CD8-positive, alpha-beta memory T cell (primary cell): ENCODE measurements around the gene PPFIBP1. TPM values are rescaled to one million over a fixed set of nuclear protein-coding genes. Genes with fewer than 3 reads are reported as not detected.

Experiments used
- CTCF ChIA-PET: fragments of 350-600 bp; sonication (Branson Sonifier 250); formaldehyde crosslinking; loops from one replicate; lab custom pipeline; 2021; ENCODE audit warnings: antibody characterized with exemption; lab: Charles Lee
- POLR2A ChIA-PET: fragments of 350-600 bp; sonication (Branson Sonifier 250); formaldehyde crosslinking; loops from one replicate; lab custom pipeline; 2021; ENCODE audit warnings: antibody characterized with exemption; lab: Charles Lee
- DNase-seq, 5 donors: peaks; one replicate each; pipeline versions ENCODE4 v3.0.0 to v3.0.0-alpha.2; 2020 to 2022; ENCODE audit warnings: mixed read lengths in 1 of 5
- H3K27ac ChIP-seq: one replicate; pipeline ENCODE4 v1.7.0; 2013; ENCODE audit warnings: low read depth, mild to moderate bottlenecking, low read length, moderate library complexity
- H3K27me3 ChIP-seq: 2 replicates; pipeline ENCODE4 v1.7.0; 2013; ENCODE audit warnings: low read length, mild to moderate bottlenecking; ENCODE audit not compliant: insufficient read depth, poor library complexity, severe bottlenecking
- H3K36me3 ChIP-seq: 2 replicates; pipeline ENCODE4 v1.7.0; 2013; ENCODE audit warnings: mild to moderate bottlenecking, low read length, moderate library complexity; ENCODE audit not compliant: insufficient read depth
- H3K4me1 ChIP-seq: 2 replicates; pipeline ENCODE4 v1.7.0; 2013; ENCODE audit warnings: mild to moderate bottlenecking, low read length, moderate library complexity; ENCODE audit not compliant: insufficient read depth
- H3K4me3 ChIP-seq: 2 replicates; pipeline ENCODE4 v1.7.0; 2013; ENCODE audit warnings: mild to moderate bottlenecking, low read length
- H3K9me3 ChIP-seq: 2 replicates; pipeline ENCODE4 v1.7.0; 2013; ENCODE audit warnings: mild to moderate bottlenecking, low read length
- H3K27ac Mint-ChIP-seq, 8 donors: one replicate each; pipeline ENCODE4 v1.8.0; 2020 to 2021; ENCODE audit warnings: mixed read lengths in 8 of 8, mild to moderate bottlenecking in 6 of 8, inconsistent platforms in 3 of 8, moderate library complexity in 3 of 8
- H3K27me3 Mint-ChIP-seq, 2 donors: one replicate each; pipeline ENCODE4 v1.8.0; 2020 to 2021; ENCODE audit warnings: mixed read lengths in 2 of 2, mild to moderate bottlenecking in 1 of 2, moderate library complexity in 1 of 2
- H3K36me3 Mint-ChIP-seq, 3 donors: one replicate each; pipeline ENCODE4 v1.8.0; 2020 to 2021; ENCODE audit warnings: mixed read lengths in 3 of 3, inconsistent platforms in 1 of 3, mild to moderate bottlenecking in 1 of 3
- H3K4me1 Mint-ChIP-seq, 3 donors: one replicate each; pipeline ENCODE4 v1.8.0; 2020 to 2021; ENCODE audit warnings: mixed read lengths in 3 of 3, inconsistent platforms in 1 of 3, mild to moderate bottlenecking in 1 of 3
- H3K4me3 Mint-ChIP-seq, 7 donors: one replicate each; pipeline ENCODE4 v1.8.0; 2020 to 2021; ENCODE audit warnings: mixed read lengths in 7 of 7, mild to moderate bottlenecking in 6 of 7, moderate library complexity in 4 of 7, inconsistent platforms in 2 of 7
- H3K9me3 Mint-ChIP-seq, 5 donors: one replicate each; pipeline ENCODE4 v1.8.0; 2020 to 2022; ENCODE audit warnings: mixed read lengths in 5 of 5, mild to moderate bottlenecking in 3 of 5, moderate library complexity in 2 of 5, inconsistent platforms in 1 of 5
- polyA plus RNA-seq: library from polyadenylated mRNA; unstranded; fragments of 300-500 nt; fragmentation: Illumina TruSeq; gene quantifications from one replicate; pipeline ENCODE4 v1.2.3, GENCODE V29; 2021
- total RNA-seq, 2 experiments: library from RNA; stranded (reverse); gene quantifications; one replicate each; pipeline ENCODE4 v1.2.3, GENCODE V29; 2021

The PPFIBP1 gene
- total and polyA plus RNA-seq, 3 experiments from 2014 or later = 1.2 to 10.7 (median 6.2) TPM

- Histone ChIP-seq H3K27ac (no peak overlapping the region), H3K36me3 (no peaks in the 10 kb centered on the region), H3K9me3 (no peaks in the 10 kb centered on the region), H3K4me1 (no peaks in the 10 kb centered on the region), H3K4me3 (no peak overlapping the region), H3K27me3 (no peaks in the 10 kb centered on the region)
- ChIA-PET CTCF (no interaction called here), POLR2A (no interaction called here)
- DNase-seq = no peak
- Mint-ChIP-seq H3K4me1 (no peaks in the 10 kb centered on the region), H3K27me3 (peaks cover 3 to 4% of the 10 kb centered on the region in 2 donors), H3K9me3 (no peaks in the 10 kb centered on the region), H3K36me3 (no peaks in the 10 kb centered on the region), H3K4me3 (no peak overlapping the region), H3K27ac (no peak overlapping the region)
These were observed 40.7 kb downstream of the PPFIBP1 start for GRCh38 chr12:27564612-27565213.

GRCh38 chr12:27566159-27566558 is 42.2 kb downstream of the PPFIBP1 start:
- peaks cover 3 to 4% of the 10 kb centered on the region in 2 donors for H3K27me3 Mint-ChIP-seq
- ChIA-PET POLR2A (no interaction called here), CTCF (no interaction called here)
- H3K4me1 ChIP-seq = no peaks in the 10 kb centered on the region
- no peak for DNase-seq
- no peaks in the 10 kb centered on the region for H3K4me1 Mint-ChIP-seq
- no peaks in the 10 kb centered on the region for H3K27me3 ChIP-seq
- no peaks in the 10 kb centered on the region for H3K36me3 ChIP-seq
- H3K4me3 Mint-ChIP-seq = no peak overlapping the region
- no peak overlapping the region for H3K27ac Mint-ChIP-seq
- H3K9me3 ChIP-seq = no peaks in the 10 kb centered on the region
- H3K36me3 Mint-ChIP-seq = no peaks in the 10 kb centered on the region
- no peak overlapping the region for H3K4me3 ChIP-seq
- H3K27ac ChIP-seq = no peak overlapping the region
- no peaks in the 10 kb centered on the region for H3K9me3 Mint-ChIP-seq

- Mint-ChIP-seq H3K36me3 (no peaks in the 10 kb centered on the region), H3K27ac (no peak overlapping the region), H3K27me3 (peaks cover 3 to 4% of the 10 kb centered on the region in 2 donors), H3K4me1 (no peaks in the 10 kb centered on the region), H3K9me3 (no peaks in the 10 kb centered on the region), H3K4me3 (no peak overlapping the region)
- ChIA-PET CTCF (no interaction called here), POLR2A (no interaction called here)
- Histone ChIP-seq H3K27ac (no peak overlapping the region), H3K27me3 (no peaks in the 10 kb centered on the region), H3K4me1 (no peaks in the 10 kb centered on the region), H3K4me3 (no peak overlapping the region), H3K9me3 (no peaks in the 10 kb centered on the region), H3K36me3 (no peaks in the 10 kb centered on the region)
- DNase-seq = no peak
These were observed 42.6 kb downstream of the PPFIBP1 start for GRCh38 chr12:27566626-27567025.

GRCh38 chr12:27571463-27571862 is 47.5 kb downstream of the PPFIBP1 start:
- no peaks in the 10 kb centered on the region for H3K9me3 ChIP-seq
- POLR2A ChIA-PET = no interaction called here
- CTCF ChIA-PET = no interaction called here
- peaks cover 0 to 2% (median 0%) of the 10 kb centered on the region in 3 donors for H3K4me1 Mint-ChIP-seq
- H3K27ac Mint-ChIP-seq = no peak overlapping the region
- no peaks in the 10 kb centered on the region for H3K36me3 ChIP-seq
- no peak overlapping the region for H3K4me3 ChIP-seq
- no peaks in the 10 kb centered on the region for H3K4me1 ChIP-seq
- H3K27me3 Mint-ChIP-seq = peaks cover 1 to 8% of the 10 kb centered on the region in 2 donors
- DNase-seq = no peak
- H3K9me3 Mint-ChIP-seq = no peaks in the 10 kb centered on the region
- no peaks in the 10 kb centered on the region for H3K36me3 Mint-ChIP-seq
- H3K27ac ChIP-seq = no peak overlapping the region
- no peak overlapping the region for H3K4me3 Mint-ChIP-seq
- no peaks in the 10 kb centered on the region for H3K27me3 ChIP-seq

- H3K4me3 ChIP-seq = no peak overlapping the region
- H3K27ac ChIP-seq = no peak overlapping the region
- POLR2A ChIA-PET = no interaction called here
- H3K27me3 ChIP-seq = no peaks in the 10 kb centered on the region
- CTCF ChIA-PET = no interaction called here
- H3K9me3 ChIP-seq = no peaks in the 10 kb centered on the region
- Mint-ChIP-seq H3K9me3 (no peaks in the 10 kb centered on the region), H3K27me3 (peaks cover 0 to 6% of the 10 kb centered on the region in 2 donors), H3K27ac (no peak overlapping the region), H3K36me3 (no peaks in the 10 kb centered on the region), H3K4me1 (peaks cover 0 to 2% (median 0%) of the 10 kb centered on the region in 3 donors), H3K4me3 (no peak overlapping the region)
- H3K36me3 ChIP-seq = no peaks in the 10 kb centered on the region
- H3K4me1 ChIP-seq = no peaks in the 10 kb centered on the region
- no peak for DNase-seq
These were observed 48.7 kb downstream of the PPFIBP1 start for GRCh38 chr12:27572486-27573255.

- no peak overlapping the region for H3K27ac ChIP-seq
- H3K36me3 Mint-ChIP-seq = no peaks in the 10 kb centered on the region
- ChIA-PET CTCF (no interaction called here), POLR2A (no interaction called here)
- H3K27ac Mint-ChIP-seq = no peak overlapping the region
- no peak for DNase-seq
- no peak overlapping the region for H3K4me3 Mint-ChIP-seq
- H3K27me3 Mint-ChIP-seq = peaks cover 0 to 6% of the 10 kb centered on the region in 2 donors
- no peaks in the 10 kb centered on the region for H3K36me3 ChIP-seq
- no peaks in the 10 kb centered on the region for H3K9me3 ChIP-seq
- H3K4me1 Mint-ChIP-seq = peaks cover 0 to 2% (median 0%) of the 10 kb centered on the region in 3 donors
- H3K27me3 ChIP-seq = no peaks in the 10 kb centered on the region
- H3K9me3 Mint-ChIP-seq = no peaks in the 10 kb centered on the region
- no peak overlapping the region for H3K4me3 ChIP-seq
- H3K4me1 ChIP-seq = no peaks in the 10 kb centered on the region
These were observed 50.0 kb downstream of the PPFIBP1 start for GRCh38 chr12:27573972-27574371.

GRCh38 chr12:27575090-27575761 is 51.2 kb downstream of the PPFIBP1 start:
- Mint-ChIP-seq H3K27me3 (peaks cover 0 to 6% of the 10 kb centered on the region in 2 donors), H3K27ac (no peak overlapping the region), H3K36me3 (peaks cover 0 to 6% (median 3%) of the 10 kb centered on the region in 3 donors), H3K4me3 (no peak overlapping the region), H3K9me3 (no peaks in the 10 kb centered on the region), H3K4me1 (peaks cover 0 to 2% (median 0%) of the 10 kb centered on the region in 3 donors)
- Histone ChIP-seq H3K9me3 (no peaks in the 10 kb centered on the region), H3K4me1 (no peaks in the 10 kb centered on the region), H3K27me3 (no peaks in the 10 kb centered on the region), H3K36me3 (no peaks in the 10 kb centered on the region), H3K4me3 (no peak overlapping the region), H3K27ac (no peak overlapping the region)
- POLR2A ChIA-PET = no interaction called here
- DNase-seq = no peak
- CTCF ChIA-PET = no interaction called here

- ChIA-PET CTCF (no interaction called here), POLR2A (no interaction called here)
- Mint-ChIP-seq H3K9me3 (no peaks in the 10 kb centered on the region), H3K27ac (no peak overlapping the region), H3K4me3 (no peak overlapping the region), H3K4me1 (peaks cover 0 to 2% (median 0%) of the 10 kb centered on the region in 3 donors), H3K27me3 (peaks cover 0 to 6% of the 10 kb centered on the region in 2 donors), H3K36me3 (peaks cover 0 to 6% (median 3%) of the 10 kb centered on the region in 3 donors)
- H3K4me1 ChIP-seq = no peaks in the 10 kb centered on the region
- no peak overlapping the region for H3K4me3 ChIP-seq
- H3K27ac ChIP-seq = no peak overlapping the region
- H3K27me3 ChIP-seq = no peaks in the 10 kb centered on the region
- no peak for DNase-seq
- H3K9me3 ChIP-seq = no peaks in the 10 kb centered on the region
- H3K36me3 ChIP-seq = no peaks in the 10 kb centered on the region
These were observed 51.7 kb downstream of the PPFIBP1 start for GRCh38 chr12:27575762-27576118.
